Spleen (tissue), 7 donors: Measurements from ENCODE around the gene MCC.

Source experiments
- POLR2A ChIP-seq, 3 donors: fragments of 450-650 bp; IDR thresholded peaks; one replicate each; pipeline ENCODE4 v1.5.1; 2017; ENCODE audit warnings: antibody characterized with exemption in 3 of 3, mild to moderate bottlenecking in 1 of 3
- TF ChIP-seq, protein P1 (sequence below), 11 experiments: fragments of 200-600 bp in 7 of 11; fragments of 450-650 bp in 4 of 11; sonication (generic) in 4 of 11; IDR thresholded peaks in 8 of 11; conservative IDR thresholded peaks in 3 of 11; 1 replicate in 7 of 11; 2 replicates in 4 of 11; pipeline versions ENCODE4 v1.4.0 to v1.8.0; 2016 to 2021; ENCODE audit warnings: antibody characterized with exemption in 11 of 11, inconsistent platforms in 4 of 11, mild to moderate bottlenecking in 1 of 11
- donor health status: DM: no; HTN: no; CAD: no; lungs with moderate emphysema.
- donor health status: DM: no; HTN: no; CAD: no.
- donor health status: DM: no; HTN: no; CAD: no.

DNA sequence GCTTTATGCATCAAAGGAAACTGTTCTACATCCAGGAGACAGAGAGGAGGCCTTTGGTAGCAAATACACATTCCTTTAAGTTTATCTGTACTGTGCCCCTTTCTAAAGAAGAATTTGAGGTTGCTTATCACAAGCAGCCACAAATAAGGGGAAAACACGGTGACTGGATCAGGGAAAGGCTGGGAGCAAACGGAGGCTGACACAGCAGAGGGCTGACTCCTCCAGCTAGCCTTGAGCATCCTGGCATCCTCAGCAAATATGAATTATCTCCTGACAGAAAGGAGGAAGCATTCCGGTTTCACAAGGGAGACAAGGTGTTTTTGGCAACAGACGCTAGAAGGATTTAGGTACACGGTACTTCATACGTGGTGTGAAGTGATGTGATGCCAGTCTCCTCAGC lies 378.1 kb downstream of the MCC start:
- TF ChIP-seq, protein P1, sequence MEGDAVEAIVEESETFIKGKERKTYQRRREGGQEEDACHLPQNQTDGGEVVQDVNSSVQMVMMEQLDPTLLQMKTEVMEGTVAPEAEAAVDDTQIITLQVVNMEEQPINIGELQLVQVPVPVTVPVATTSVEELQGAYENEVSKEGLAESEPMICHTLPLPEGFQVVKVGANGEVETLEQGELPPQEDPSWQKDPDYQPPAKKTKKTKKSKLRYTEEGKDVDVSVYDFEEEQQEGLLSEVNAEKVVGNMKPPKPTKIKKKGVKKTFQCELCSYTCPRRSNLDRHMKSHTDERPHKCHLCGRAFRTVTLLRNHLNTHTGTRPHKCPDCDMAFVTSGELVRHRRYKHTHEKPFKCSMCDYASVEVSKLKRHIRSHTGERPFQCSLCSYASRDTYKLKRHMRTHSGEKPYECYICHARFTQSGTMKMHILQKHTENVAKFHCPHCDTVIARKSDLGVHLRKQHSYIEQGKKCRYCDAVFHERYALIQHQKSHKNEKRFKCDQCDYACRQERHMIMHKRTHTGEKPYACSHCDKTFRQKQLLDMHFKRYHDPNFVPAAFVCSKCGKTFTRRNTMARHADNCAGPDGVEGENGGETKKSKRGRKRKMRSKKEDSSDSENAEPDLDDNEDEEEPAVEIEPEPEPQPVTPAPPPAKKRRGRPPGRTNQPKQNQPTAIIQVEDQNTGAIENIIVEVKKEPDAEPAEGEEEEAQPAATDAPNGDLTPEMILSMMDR (IDR thresholded peaks at IDR 0.05 in 8 of 11, conservative IDR thresholded peaks at IDR 0.05 in 3 of 11), result no peak
- TF ChIP-seq POLR2A (IDR thresholded peaks at IDR 0.05), result no peak
